GM18511 (cell line): Measurements from ENCODE around the gene KANSL1.

Source experiments
- ATAC-seq: cut with Tn5 transposase; IDR thresholded peaks from one replicate; pipeline ENCODE4 v1.9.1; 2021; ENCODE audit warnings: mild to moderate bottlenecking, moderate library complexity; ENCODE audit not compliant: unreplicated experiment

Gene KANSL1

GRCh38 chr17:45987706-45988105 lies 205.5 kb downstream of the KANSL1 start:
- no peak for ATAC-seq

- no peak for ATAC-seq
Observed at GRCh38 chr17:45986056-45986455, 207.2 kb downstream of the KANSL1 start.

- no peak for ATAC-seq
Observed at GRCh38 chr17:45985447-45985846, 207.8 kb downstream of the KANSL1 start.

GRCh38 chr17:45984368-45984767 lies 208.9 kb downstream of the KANSL1 start:
- ATAC-seq = no peak

GRCh38 chr17:45983614-45984310 lies 209.5 kb downstream of the KANSL1 start:
- no peak for ATAC-seq

GRCh38 chr17:45982791-45983613 lies 210.2 kb downstream of the KANSL1 start:
- no peak for ATAC-seq

- no peak for ATAC-seq
Observed at GRCh38 chr17:45981306-45981705, 211.9 kb downstream of the KANSL1 start.

- no peak for ATAC-seq
Observed at GRCh38 chr17:45980855-45981254, 212.4 kb downstream of the KANSL1 start.
